Mucosa of descending colon (tissue), 3 donors: ENCODE data around the gene SFXN2. TPM values are rescaled to one million over a fixed set of nuclear protein-coding genes. Genes with fewer than 3 reads are reported as not detected.

ENCODE experiments used
- ATAC-seq: fragments of 200-7000 bp; cut with Tn5 transposase; one replicate; pipeline ENCODE4 v1.9.1; 2020; ENCODE audit warnings: mild to moderate bottlenecking, moderate library complexity
- DNase-seq, 3 donors: peaks; one replicate each; pipeline ENCODE4 v3.0.0-alpha.2; 2020
- H3K36me3 ChIP-seq: fragments of 200-600 bp; one replicate; pipeline ENCODE4 v1.8.0; 2021; ENCODE audit warnings: low read depth, mild to moderate bottlenecking
- H3K4me1 ChIP-seq: fragments of 200-600 bp; one replicate; pipeline ENCODE4 v1.8.0; 2021; ENCODE audit warnings: low read depth, mild to moderate bottlenecking
- H3K4me3 ChIP-seq: fragments of 200-600 bp; one replicate; pipeline ENCODE4 v1.8.0; 2021; ENCODE audit warnings: mild to moderate bottlenecking
- H3K9me3 ChIP-seq: fragments of 200-600 bp; one replicate; pipeline ENCODE4 v1.8.0; 2021; ENCODE audit warnings: mild to moderate bottlenecking
- intact Hi-C, 2 donors: fragments of 100-400 bp; cut with DNase I in 1 of 2; cut with micrococcal nuclease in 1 of 2; formaldehyde crosslinking; loops; one replicate each; pipeline versions ENCODE4 v1.11.0 to v1.11.1; 2022; cut with DNase I, micrococcal nuclease
- total RNA-seq, 3 donors: library from RNA; stranded (reverse); fragmentation: NEBNext Ultra II Directional in 2 of 3; extraction: Animal tissue kit (Norgen Biotek cat#: 25700) in 2 of 3; gene quantifications; one replicate each; pipeline versions ENCODE4 v1.2.1 to v1.2.4, GENCODE V29; 2021 to 2023
- TF ChIP-seq, protein P1 (sequence below): fragments of 200-600 bp; IDR thresholded peaks from one replicate; pipeline ENCODE4 v1.8.0; 2022; ENCODE audit warnings: antibody characterized with exemption, mild to moderate bottlenecking
- donor health status: DM: no; HTN: no; CAD: no; lungs with moderate emphysema.
- donor health status: DM: no; HTN: no; CAD: no.
- donor health status: DM: no; HTN: yes; CAD: no.

The SFXN2 gene
- total RNA-seq, 3 donors from 2014 or later = 6.9 to 19.1 (median 14.2) TPM

DNA sequence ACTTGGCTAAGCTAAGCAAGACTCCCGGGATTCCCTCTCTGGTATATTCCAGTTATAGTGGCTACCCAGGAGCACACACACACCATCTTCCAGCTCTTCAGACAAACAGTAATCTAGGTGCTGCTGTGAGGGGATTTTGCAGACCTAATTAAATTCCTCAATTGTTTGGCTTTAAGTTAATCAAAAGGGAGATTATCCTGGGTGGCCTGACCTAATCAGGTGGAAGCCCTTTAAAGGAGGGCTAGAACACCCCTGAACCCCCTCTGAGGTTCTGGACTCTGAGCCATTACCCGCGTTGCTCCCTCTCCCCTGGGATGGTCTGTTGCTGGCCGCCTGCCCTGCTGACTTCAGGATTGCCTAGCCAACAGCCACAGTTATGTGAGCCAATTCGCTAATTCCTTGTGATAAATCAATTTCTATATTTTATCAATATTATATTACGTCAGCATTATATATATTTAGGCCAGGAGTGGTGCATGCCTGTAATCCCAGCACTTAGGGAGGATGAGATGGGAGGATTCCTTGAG is 6.4 kb downstream of the SFXN2 start:
- intact Hi-C loops = loop anchor here in 1 of 2 donors (10.0 kb wide), 1 partner anchor 114 kb away; the partner anchor contains the start of gene CYP17A1

DNA sequence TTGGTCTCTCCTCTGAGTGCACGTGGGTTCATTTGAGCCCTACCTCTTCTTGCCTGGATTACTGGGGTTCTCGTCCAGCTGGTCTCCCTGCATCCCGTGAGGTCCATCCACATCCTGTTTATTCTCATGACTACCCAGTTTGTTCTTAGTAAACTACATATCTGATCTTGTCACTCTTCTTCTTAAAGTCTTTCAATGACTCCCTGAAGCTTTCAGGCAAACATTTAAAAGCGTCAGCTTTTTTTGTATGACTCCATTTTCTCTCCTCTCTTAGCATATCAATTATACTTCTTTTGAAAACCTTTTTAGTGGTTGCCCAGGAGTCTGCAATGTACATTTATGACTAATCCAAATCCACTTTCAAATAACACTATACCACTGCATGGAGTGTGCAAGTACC is 7.5 kb downstream of the SFXN2 start:
- no peaks in the 10 kb centered on the region for H3K9me3 ChIP-seq
- TF ChIP-seq, protein P1, sequence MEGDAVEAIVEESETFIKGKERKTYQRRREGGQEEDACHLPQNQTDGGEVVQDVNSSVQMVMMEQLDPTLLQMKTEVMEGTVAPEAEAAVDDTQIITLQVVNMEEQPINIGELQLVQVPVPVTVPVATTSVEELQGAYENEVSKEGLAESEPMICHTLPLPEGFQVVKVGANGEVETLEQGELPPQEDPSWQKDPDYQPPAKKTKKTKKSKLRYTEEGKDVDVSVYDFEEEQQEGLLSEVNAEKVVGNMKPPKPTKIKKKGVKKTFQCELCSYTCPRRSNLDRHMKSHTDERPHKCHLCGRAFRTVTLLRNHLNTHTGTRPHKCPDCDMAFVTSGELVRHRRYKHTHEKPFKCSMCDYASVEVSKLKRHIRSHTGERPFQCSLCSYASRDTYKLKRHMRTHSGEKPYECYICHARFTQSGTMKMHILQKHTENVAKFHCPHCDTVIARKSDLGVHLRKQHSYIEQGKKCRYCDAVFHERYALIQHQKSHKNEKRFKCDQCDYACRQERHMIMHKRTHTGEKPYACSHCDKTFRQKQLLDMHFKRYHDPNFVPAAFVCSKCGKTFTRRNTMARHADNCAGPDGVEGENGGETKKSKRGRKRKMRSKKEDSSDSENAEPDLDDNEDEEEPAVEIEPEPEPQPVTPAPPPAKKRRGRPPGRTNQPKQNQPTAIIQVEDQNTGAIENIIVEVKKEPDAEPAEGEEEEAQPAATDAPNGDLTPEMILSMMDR = no peak
- H3K36me3 ChIP-seq = no peaks in the 10 kb centered on the region
- intact Hi-C loops = loop anchor here in 1 of 2 donors (10.0 kb wide), 1 partner anchor 113 kb away; the partner anchor contains the start of gene CYP17A1
- ATAC-seq = no peak
- H3K4me1 ChIP-seq = no peaks in the 10 kb centered on the region
- H3K4me3 ChIP-seq = no peak overlapping the region
- no peak for DNase-seq

More for the DNA sequence above, 6.4 kb downstream of the SFXN2 start:
- Histone ChIP-seq H3K36me3 (no peaks in the 10 kb centered on the region), H3K9me3 (no peaks in the 10 kb centered on the region), H3K4me3 (no peak overlapping the region), H3K4me1 (no peaks in the 10 kb centered on the region)
- DNase-seq = no peak
- no peak for ATAC-seq
- TF ChIP-seq, protein P1 = no peak

DNA sequence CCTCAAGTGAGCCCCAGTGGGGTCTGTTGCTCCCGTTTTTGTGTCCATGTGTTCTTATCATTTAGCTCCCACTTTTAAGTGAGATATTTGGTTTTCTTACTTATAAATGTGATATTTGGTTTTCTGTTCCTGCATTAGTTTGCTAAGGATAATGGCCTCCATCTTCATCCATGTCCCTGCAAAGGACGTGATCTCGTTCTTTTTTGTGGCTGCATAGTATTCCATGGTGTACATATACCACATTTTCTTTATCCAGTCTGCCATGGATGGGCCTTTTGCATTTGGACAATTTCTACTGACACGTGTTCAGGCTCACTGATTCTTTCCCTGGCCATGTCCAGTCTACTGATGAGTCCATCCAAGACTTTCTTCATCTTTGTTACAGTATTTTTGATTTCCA is 9.6 kb downstream of the SFXN2 start:
- intact Hi-C loops = loop anchor here in 1 of 2 donors (10.0 kb wide), 1 partner anchor 111 kb away; the partner anchor contains the start of gene CYP17A1
- TF ChIP-seq, protein P1 = no peak
- H3K36me3 ChIP-seq = no peaks in the 10 kb centered on the region
- no peak overlapping the region for H3K4me3 ChIP-seq
- ATAC-seq (no peak), DNase-seq (no peak)
- no peaks in the 10 kb centered on the region for H3K4me1 ChIP-seq
- H3K9me3 ChIP-seq = no peaks in the 10 kb centered on the region

DNA sequence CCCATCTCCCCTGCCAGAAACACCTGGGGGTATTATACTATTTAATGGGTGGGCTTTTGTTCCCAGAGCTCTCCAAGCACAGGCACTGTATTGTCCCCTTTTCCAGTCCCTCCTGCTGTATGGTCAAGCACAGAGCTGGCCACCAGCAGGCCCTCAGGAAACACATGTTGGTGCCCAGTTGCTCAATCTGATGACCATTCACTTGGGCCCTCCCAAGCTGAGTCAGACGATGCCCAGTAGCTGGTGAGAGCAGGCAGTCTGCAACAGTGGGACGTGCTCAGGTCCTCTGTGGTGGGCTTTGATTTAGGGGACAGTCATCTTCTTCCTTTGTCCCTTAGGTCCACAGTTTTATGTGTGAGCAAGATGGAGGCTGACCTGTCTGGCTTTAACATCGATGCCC is 11.8 kb downstream of the SFXN2 start:
- H3K36me3 ChIP-seq = no peaks in the 10 kb centered on the region
- intact Hi-C loops = loop anchor here in 1 of 2 donors (10.0 kb wide), 1 partner anchor 109 kb away; the partner anchor contains the start of gene CYP17A1
- ATAC-seq = no peak
- DNase-seq = no peak
- TF ChIP-seq, protein P1 = no peak
- H3K9me3 ChIP-seq = no peaks in the 10 kb centered on the region
- no peak overlapping the region for H3K4me3 ChIP-seq
- H3K4me1 ChIP-seq = no peaks in the 10 kb centered on the region

DNA sequence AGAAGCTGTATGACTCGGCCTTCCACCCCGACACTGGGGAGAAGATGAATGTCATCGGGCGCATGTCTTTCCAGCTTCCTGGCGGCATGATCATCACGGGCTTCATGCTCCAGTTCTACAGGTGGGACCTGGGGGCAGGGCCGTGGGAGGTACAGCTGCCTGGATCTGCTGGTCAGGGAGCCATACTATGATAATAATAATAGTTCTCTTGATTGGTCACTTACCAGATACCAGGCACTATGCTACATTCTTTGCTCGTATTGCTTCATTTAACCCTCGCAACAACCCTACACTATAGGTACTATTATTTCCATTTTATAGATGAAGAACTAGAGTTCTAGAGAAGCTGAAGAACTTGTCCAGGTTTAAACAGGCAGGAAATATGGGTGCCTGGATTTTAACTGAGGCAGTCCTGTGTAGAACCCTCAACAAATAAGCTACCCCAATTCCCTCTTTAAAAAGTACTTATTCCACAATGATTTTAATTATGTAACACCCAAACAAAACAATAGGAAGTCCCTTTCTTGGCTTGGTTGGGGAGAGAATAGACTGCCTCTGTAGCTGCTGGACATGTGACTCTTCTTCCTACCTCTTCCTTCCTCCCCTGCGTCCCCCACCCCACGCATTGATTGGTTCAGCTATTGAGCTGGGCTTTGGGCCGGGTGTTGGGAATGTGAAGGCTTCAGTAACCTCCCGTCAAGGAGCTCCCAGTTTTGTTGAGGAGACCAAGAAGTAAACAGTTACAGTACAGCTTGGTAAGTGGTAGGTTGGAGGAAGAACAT is 12.8 kb downstream of the SFXN2 start:
- Histone ChIP-seq H3K36me3 (no peaks in the 10 kb centered on the region), H3K4me1 (no peaks in the 10 kb centered on the region), H3K4me3 (no peak overlapping the region), H3K9me3 (no peaks in the 10 kb centered on the region)
- DNase-seq = no peak
- no peak for ATAC-seq
- TF ChIP-seq, protein P1 = no peak
- intact Hi-C loops = loop anchor here in 1 of 2 donors (10.0 kb wide), 1 partner anchor 108 kb away; the partner anchor contains the start of gene CYP17A1
